GM10266 (cell line): ENCODE data around the gene AMBN.
A peak's percentile ranks its signal among the peaks of the same experiment; 100 is the strongest.

Source experiments
- DNase-seq: peaks from one replicate; pipeline ENCODE4 v3.0.0; 2012; ENCODE audit errors: extremely low spot score
- CTCF ChIP-seq: IDR thresholded peaks from 2 replicates; pipeline ENCODE4 v1.5.1; 2012; ENCODE audit warnings: mild to moderate bottlenecking, low read depth; ENCODE audit not compliant: control insufficient read depth, insufficient read depth; ENCODE audit errors: missing control alignments

AMBN gene

GRCh38 chr4:70591955-70592582 lies at the start of gene AMBN:
AMBN (plus strand) TSS chr4:70592256; CDS start chr4:70592359, 103 bp downstream.
- no peak for TF ChIP-seq CTCF
- no peak for DNase-seq

GRCh38 chr4:70544279-70544868 lies 47.7 kb upstream of the AMBN start:
- DNase-seq: no peak
- TF ChIP-seq CTCF: peak; percentile 53

- DNase-seq: no peak
- no peak for TF ChIP-seq CTCF
Observed at GRCh38 chr4:70556856-70557255, 35.2 kb upstream of the AMBN start.

GRCh38 chr4:70559211-70559830 lies 32.7 kb upstream of the AMBN start:
- TF ChIP-seq CTCF: peak; percentile 91
- peak; percentile 48 for DNase-seq

- no peak for DNase-seq
- TF ChIP-seq CTCF: no peak
Observed at GRCh38 chr4:70559924-70560323, 32.1 kb upstream of the AMBN start.

- no peak for TF ChIP-seq CTCF
- no peak for DNase-seq
Observed at GRCh38 chr4:70564033-70564432, 28.0 kb upstream of the AMBN start.

- DNase-seq: no peak
- TF ChIP-seq CTCF: no peak
Observed at GRCh38 chr4:70570796-70571195, 21.3 kb upstream of the AMBN start.
